Tibial nerve (tissue), 4 donors: Measurements from ENCODE around the gene KRT73. TPM values are rescaled to one million over a fixed set of nuclear protein-coding genes. Genes with fewer than 3 reads are reported as not detected.

Experiments used
- DNase-seq, 2 donors: peaks; one replicate each; pipeline ENCODE4 v3.0.0-alpha.2; 2019; ENCODE audit warnings: low spot score in 2 of 2
- H3K27ac ChIP-seq, 4 donors: fragments of 200-600 bp; sonication (generic) in 3 of 4; one replicate each; pipeline ENCODE4 v1.5.1; 2017 to 2019; ENCODE audit warnings: mild to moderate bottlenecking in 1 of 4
- H3K27me3 ChIP-seq, 2 donors: fragments of 200-600 bp; sonication (generic) in 1 of 2; one replicate each; pipeline versions ENCODE4 v1.5.1 to v1.6.0; 2017 to 2019
- H3K36me3 ChIP-seq, 3 donors: fragments of 200-600 bp; sonication (generic); one replicate each; pipeline ENCODE4 v1.5.1; 2018 to 2019
- H3K4me1 ChIP-seq, 4 donors: fragments of 200-600 bp; sonication (generic) in 3 of 4; one replicate each; pipeline ENCODE4 v1.5.1; 2017 to 2019
- H3K4me3 ChIP-seq, 4 donors: fragments of 200-600 bp; sonication (generic) in 3 of 4; one replicate each; pipeline ENCODE4 v1.5.1; 2017 to 2019; ENCODE audit warnings: mild to moderate bottlenecking in 1 of 4, moderate library complexity in 1 of 4
- H3K9me3 ChIP-seq, 4 donors: fragments of 200-600 bp; sonication (generic) in 3 of 4; one replicate each; pipeline ENCODE4 v1.5.1; 2017 to 2019
- EP300 ChIP-seq, 2 donors: sonication (generic); formaldehyde crosslinking; IDR thresholded peaks; one replicate each; pipeline ENCODE4 v1.6.1; 2017; ENCODE audit warnings: antibody characterized with exemption in 2 of 2, mild to moderate bottlenecking in 1 of 2
- POLR2A ChIP-seq, 2 donors: fragments of 450-650 bp; IDR thresholded peaks; one replicate each; pipeline ENCODE4 v1.6.1; 2017; ENCODE audit warnings: antibody characterized with exemption in 2 of 2, mild to moderate bottlenecking in 2 of 2, moderate library complexity in 2 of 2
- WGBS, 2 donors: methylation state at CpG; one replicate each; pipeline ENCODE4 v1.1.5; 2018; 5-methylcytosine and 5-hydroxymethylcytosine counted together
- total RNA-seq, 4 donors: library from RNA; depleted of rRNA; stranded (reverse); fragments of >200 nt; gene quantifications; one replicate each; pipeline ENCODE4 v1.1.0, GENCODE V29; 2016
- TF ChIP-seq, protein P1 (sequence below), 5 experiments: fragments of 200-600 bp in 3 of 5; fragments of 450-650 bp in 2 of 5; sonication (generic) in 3 of 5; IDR thresholded peaks; one replicate each; pipeline ENCODE4 v1.5.1; 2016 to 2019; ENCODE audit warnings: antibody characterized with exemption in 5 of 5, mild to moderate bottlenecking in 3 of 5, moderate library complexity in 2 of 5

KRT73 gene
- total RNA-seq, 4 donors from 2014 or later: not detected

DNA sequence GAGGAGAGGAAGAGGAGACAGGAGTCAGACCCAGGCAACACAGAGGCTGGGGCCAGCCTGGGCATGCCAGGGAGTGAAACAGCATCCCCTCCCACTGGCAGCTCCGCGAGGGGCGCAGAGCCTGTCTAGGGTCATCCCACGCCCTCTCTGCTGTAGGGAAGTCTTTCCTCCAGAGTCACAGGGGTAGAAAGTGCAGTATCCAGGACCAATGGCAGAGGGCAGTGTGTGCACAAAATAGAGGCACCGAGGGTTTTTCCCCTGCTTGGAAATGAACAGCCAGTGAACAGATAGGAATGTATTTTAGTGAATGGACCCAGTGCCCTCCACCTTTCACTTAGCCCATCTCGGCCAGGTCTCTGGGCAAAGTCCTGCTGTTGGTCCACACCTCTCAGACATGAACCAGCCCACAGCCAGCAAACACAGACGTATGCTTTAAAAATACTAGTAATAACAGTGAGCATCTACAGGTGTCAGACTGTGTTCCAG lies 35.3 kb downstream of the KRT73 start:
- no peaks in the 10 kb centered on the region for H3K4me1 ChIP-seq
- H3K27me3 ChIP-seq: no peaks in the 10 kb centered on the region
- DNase-seq: peak; percentile 27 to 78
- H3K9me3 ChIP-seq: no peaks in the 10 kb centered on the region
- WGBS, 2 donors: 15 to 21% methylated on average over 7 of the region's 7 CpGs
- no peaks in the 10 kb centered on the region for H3K36me3 ChIP-seq
- H3K4me3 ChIP-seq: no peak overlapping the region
- no peak overlapping the region for H3K27ac ChIP-seq
- no peak for TF ChIP-seq EP300 (IDR thresholded peaks at IDR 0.05)
- TF ChIP-seq, protein P1, sequence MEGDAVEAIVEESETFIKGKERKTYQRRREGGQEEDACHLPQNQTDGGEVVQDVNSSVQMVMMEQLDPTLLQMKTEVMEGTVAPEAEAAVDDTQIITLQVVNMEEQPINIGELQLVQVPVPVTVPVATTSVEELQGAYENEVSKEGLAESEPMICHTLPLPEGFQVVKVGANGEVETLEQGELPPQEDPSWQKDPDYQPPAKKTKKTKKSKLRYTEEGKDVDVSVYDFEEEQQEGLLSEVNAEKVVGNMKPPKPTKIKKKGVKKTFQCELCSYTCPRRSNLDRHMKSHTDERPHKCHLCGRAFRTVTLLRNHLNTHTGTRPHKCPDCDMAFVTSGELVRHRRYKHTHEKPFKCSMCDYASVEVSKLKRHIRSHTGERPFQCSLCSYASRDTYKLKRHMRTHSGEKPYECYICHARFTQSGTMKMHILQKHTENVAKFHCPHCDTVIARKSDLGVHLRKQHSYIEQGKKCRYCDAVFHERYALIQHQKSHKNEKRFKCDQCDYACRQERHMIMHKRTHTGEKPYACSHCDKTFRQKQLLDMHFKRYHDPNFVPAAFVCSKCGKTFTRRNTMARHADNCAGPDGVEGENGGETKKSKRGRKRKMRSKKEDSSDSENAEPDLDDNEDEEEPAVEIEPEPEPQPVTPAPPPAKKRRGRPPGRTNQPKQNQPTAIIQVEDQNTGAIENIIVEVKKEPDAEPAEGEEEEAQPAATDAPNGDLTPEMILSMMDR (IDR thresholded peaks at IDR 0.05): peak; percentile 34 to 79 (median 56)
- no peak for TF ChIP-seq POLR2A (IDR thresholded peaks at IDR 0.05)

DNA sequence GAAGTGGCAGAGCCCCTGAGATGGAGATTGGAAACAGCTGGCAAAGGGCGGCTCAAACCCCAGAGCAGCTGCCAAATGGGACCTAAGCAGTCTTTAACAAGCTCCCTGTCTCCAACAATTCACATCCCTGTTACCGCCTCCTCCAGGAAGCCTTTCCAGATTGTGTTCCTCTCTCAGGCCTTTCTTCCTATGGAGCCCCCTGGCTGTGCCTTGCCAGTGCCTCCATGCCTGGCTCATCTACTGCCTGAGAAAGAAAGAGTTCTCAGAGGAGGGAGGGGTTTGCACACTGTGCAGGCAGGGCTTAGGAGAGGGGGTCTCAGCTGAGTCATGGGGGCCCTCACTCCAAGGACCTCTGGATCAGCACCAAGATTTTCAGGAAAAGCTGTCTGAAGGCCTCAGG lies 35.9 kb downstream of the KRT73 start:
- H3K36me3 ChIP-seq: no peaks in the 10 kb centered on the region
- H3K27me3 ChIP-seq: no peaks in the 10 kb centered on the region
- no peaks in the 10 kb centered on the region for H3K9me3 ChIP-seq
- no peaks in the 10 kb centered on the region for H3K4me1 ChIP-seq
- TF ChIP-seq EP300 (IDR thresholded peaks at IDR 0.05) (no peak), POLR2A (IDR thresholded peaks at IDR 0.05) (no peak)
- TF ChIP-seq, protein P1 (IDR thresholded peaks at IDR 0.05): no peak
- H3K27ac ChIP-seq: no peak overlapping the region
- DNase-seq: no peak
- H3K4me3 ChIP-seq: no peak overlapping the region
- WGBS, 2 donors: 78 to 80% methylated on average over 2 of the region's 2 CpGs

DNA sequence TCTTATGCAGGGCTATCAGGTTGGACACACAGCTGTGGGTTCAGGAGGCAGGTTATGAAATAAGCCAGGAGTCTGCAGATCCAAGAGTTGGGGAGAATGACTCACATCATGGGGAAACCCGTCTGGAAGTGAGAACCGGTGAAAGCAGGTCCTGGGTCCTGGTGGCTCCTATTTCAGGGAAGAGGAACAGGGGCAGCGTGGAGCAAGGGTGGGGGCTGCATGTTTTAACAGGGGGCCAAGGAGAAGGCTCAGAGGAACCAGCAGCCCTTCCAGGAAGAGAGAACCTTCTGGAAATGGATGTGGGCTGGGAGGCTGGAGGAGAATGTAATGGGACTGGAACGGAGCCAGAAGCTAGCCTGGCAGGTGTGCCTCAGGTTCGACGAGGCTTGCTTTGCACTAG lies 36.9 kb downstream of the KRT73 start:
- WGBS, 2 donors: 67 to 74% methylated on average over 6 of the region's 6 CpGs
- H3K27ac ChIP-seq: no peak overlapping the region
- DNase-seq: no peak

DNA sequence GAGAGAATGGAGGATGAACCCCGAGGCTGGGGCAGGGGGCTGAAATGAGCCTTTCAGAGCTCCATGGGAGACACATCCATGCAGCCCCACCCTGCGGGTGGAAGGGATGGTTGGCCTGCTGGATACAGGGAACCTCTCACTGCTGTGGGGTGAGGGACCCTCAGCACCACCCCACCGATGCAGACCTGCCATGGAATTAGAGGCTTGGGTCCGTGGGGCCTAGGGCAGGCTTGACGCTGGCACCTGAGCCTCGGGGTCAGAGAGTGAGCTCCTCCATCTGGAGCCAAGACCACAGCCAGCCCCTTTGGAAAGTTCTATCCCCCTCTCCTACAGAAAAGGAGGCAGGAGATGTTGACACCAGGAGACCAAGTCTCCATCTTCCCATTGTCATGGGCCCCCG lies 37.3 kb downstream of the KRT73 start:
- Histone ChIP-seq H3K4me3 (no peak overlapping the region), H3K36me3 (no peaks in the 10 kb centered on the region), H3K9me3 (no peaks in the 10 kb centered on the region), H3K4me1 (no peaks in the 10 kb centered on the region), H3K27me3 (no peaks in the 10 kb centered on the region), H3K27ac (no peak overlapping the region)
- no peak for DNase-seq
- TF ChIP-seq EP300 (IDR thresholded peaks at IDR 0.05) (no peak), POLR2A (IDR thresholded peaks at IDR 0.05) (no peak)
- TF ChIP-seq, protein P1 (IDR thresholded peaks at IDR 0.05): no peak
- 81 to 90% methylated on average over 6 to 7 of the region's 7 CpGs for WGBS, 2 donors

More for the DNA sequence above, 36.9 kb downstream of the KRT73 start:
- Histone ChIP-seq H3K4me1 (no peaks in the 10 kb centered on the region), H3K4me3 (no peak overlapping the region), H3K9me3 (no peaks in the 10 kb centered on the region), H3K36me3 (no peaks in the 10 kb centered on the region), H3K27me3 (no peaks in the 10 kb centered on the region)
- no peak for TF ChIP-seq POLR2A (IDR thresholded peaks at IDR 0.05)
- TF ChIP-seq EP300 (IDR thresholded peaks at IDR 0.05): no peak
- TF ChIP-seq, protein P1 (IDR thresholded peaks at IDR 0.05): no peak

DNA sequence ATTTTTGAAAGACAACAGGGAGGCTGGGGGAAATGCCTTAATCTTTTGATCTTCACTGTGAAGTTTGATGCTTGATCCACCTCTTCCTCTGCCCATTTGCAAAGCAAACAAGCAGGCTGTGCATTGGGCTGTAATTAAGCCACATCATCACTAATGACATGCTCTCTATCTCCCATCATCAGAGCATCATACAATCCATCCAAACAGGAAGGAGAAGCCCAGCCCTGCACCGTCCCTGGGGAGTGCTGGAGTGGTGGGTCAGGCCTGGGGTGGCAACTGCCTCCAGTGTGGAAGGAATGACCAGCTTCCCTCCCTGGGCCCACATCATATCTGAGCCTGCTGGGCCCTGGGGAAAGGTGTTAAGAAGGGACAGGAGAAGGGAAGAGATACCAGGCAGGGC lies 37.9 kb downstream of the KRT73 start:
- no peaks in the 10 kb centered on the region for H3K4me1 ChIP-seq
- no peaks in the 10 kb centered on the region for H3K27me3 ChIP-seq
- DNase-seq: no peak
- TF ChIP-seq EP300 (IDR thresholded peaks at IDR 0.05) (no peak), POLR2A (IDR thresholded peaks at IDR 0.05) (no peak)
- TF ChIP-seq, protein P1 (IDR thresholded peaks at IDR 0.05): no peak
- WGBS, 2 donors: 38 to 83% methylated on average over 1 of the region's 1 CpG
- H3K27ac ChIP-seq: no peak overlapping the region
- H3K9me3 ChIP-seq: no peaks in the 10 kb centered on the region
- H3K4me3 ChIP-seq: no peak overlapping the region
- H3K36me3 ChIP-seq: no peaks in the 10 kb centered on the region
